ENCODE results near the gene LRPAP1. TPM values are rescaled to one million over a fixed set of nuclear protein-coding genes. Genes with fewer than 3 reads are reported as not detected.
"Not testable (repeated sequence)": the region's sequence is repeated elsewhere in the genome, so short reads cannot be mapped to it uniquely, and the experiment has no call there.

Gene LRPAP1
- total RNA-seq, 1 experiment from 2014 or later = 110 TPM

- DNase-seq (ENCODE audit: low read depth, low spot score) (no peak), ATAC-seq (no peak)
- no peak overlapping the region for H3K27ac ChIP-seq (ENCODE audit: low read length)
- TF ChIP-seq REST (IDR thresholded peaks at IDR 0.05; ENCODE audit: insufficient read depth in 1 of 2, low read depth in 2 of 2, low read length in 1 of 2) = no peak
- no peak for TF ChIP-seq SIN3A (IDR thresholded peaks at IDR 0.05; ENCODE audit: borderline replicate concordance, insufficient read depth, low read depth, low read length)
- TF ChIP-seq CTCF (IDR thresholded peaks at IDR 0.05) = no peak
- no peak for TF ChIP-seq POLR2AphosphoS5 (IDR thresholded peaks at IDR 0.05; ENCODE audit: low read depth, low read length)
- TF ChIP-seq TCF7L2 (IDR thresholded peaks at IDR 0.05; ENCODE audit: low read depth, low read length) = no peak
- no peaks in the 10 kb centered on the region for H3K4me1 ChIP-seq (ENCODE audit: control insufficient read depth, insufficient read depth, low read length)
- no peaks in the 10 kb centered on the region for H3K36me3 ChIP-seq (ENCODE audit: control insufficient read depth, insufficient read depth, low read length)
- H3K4me3 ChIP-seq (ENCODE audit: low read depth in 2 of 2, low read length in 2 of 2) = no peak overlapping the region
- ChIA-PET CTCF (no interaction called here), POLR2A (no interaction called here)
- no peaks in the 10 kb centered on the region for H3K9me3 ChIP-seq (ENCODE audit: control insufficient read depth, insufficient read depth, low read depth, low read length)
- no peaks in the 10 kb centered on the region for H3K27me3 ChIP-seq (ENCODE audit: control insufficient read depth, insufficient read depth, low read length)
- in situ Hi-C loops (cut with HindIII; ENCODE audit: low pct_unique_long_range_greater_than_20kb, low sequenced_read_pairs) (no loop called here), intact Hi-C loops (cut with micrococcal nuclease; ENCODE audit: unreplicated experiment) (no loop called here)
- BruUV-seq (replicated peaks) = no TSS peak
These were observed 39.7 kb upstream of the LRPAP1 start for GRCh38 chr4:3571921-3572320.

- H3K27ac ChIP-seq (ENCODE audit: low read length); H3K36me3 ChIP-seq (ENCODE audit: control insufficient read depth, insufficient read depth, low read length); H3K9me3 ChIP-seq (ENCODE audit: control insufficient read depth, insufficient read depth, low read depth, low read length); DNase-seq (ENCODE audit: low read depth, low spot score); in situ Hi-C loops (cut with HindIII; ENCODE audit: low pct_unique_long_range_greater_than_20kb, low sequenced_read_pairs); CTCF ChIA-PET; H3K4me1 ChIP-seq (ENCODE audit: control insufficient read depth, insufficient read depth, low read length); intact Hi-C loops (cut with micrococcal nuclease; ENCODE audit: unreplicated experiment); ATAC-seq; H3K27me3 ChIP-seq (ENCODE audit: control insufficient read depth, insufficient read depth, low read length); POLR2A ChIA-PET; H3K4me3 ChIP-seq (ENCODE audit: low read depth in 2 of 2, low read length in 2 of 2); BruUV-seq (replicated peaks): not testable (repeated sequence)
These were observed 38.7 kb upstream of the LRPAP1 start for GRCh38 chr4:3570923-3571322.

- CTCF ChIA-PET, POLR2A ChIA-PET: not testable (repeated sequence)
These were observed 37.4 kb upstream of the LRPAP1 start for GRCh38 chr4:3569611-3570010.

More at GRCh38 chr4:3569611-3570010, 37.4 kb upstream of the LRPAP1 start:
- H3K4me3 ChIP-seq (ENCODE audit: low read depth in 2 of 2, low read length in 2 of 2); DNase-seq (ENCODE audit: low read depth, low spot score); H3K36me3 ChIP-seq (ENCODE audit: control insufficient read depth, insufficient read depth, low read length); H3K9me3 ChIP-seq (ENCODE audit: control insufficient read depth, insufficient read depth, low read depth, low read length); in situ Hi-C loops (cut with HindIII; ENCODE audit: low pct_unique_long_range_greater_than_20kb, low sequenced_read_pairs); BruUV-seq (replicated peaks); H3K27ac ChIP-seq (ENCODE audit: low read length); H3K27me3 ChIP-seq (ENCODE audit: control insufficient read depth, insufficient read depth, low read length); H3K4me1 ChIP-seq (ENCODE audit: control insufficient read depth, insufficient read depth, low read length); ATAC-seq: not testable (repeated sequence)
- intact Hi-C loops (cut with micrococcal nuclease; ENCODE audit: unreplicated experiment) = loop anchor here (10.0 kb wide), 1 partner anchor 305 kb away; no protein-coding TSS in a partner anchor

Measured in Panc1 (cell line).